Muscle layer of duodenum (tissue), 2 donors: ENCODE data around the gene ATXN7.

Experiments used
- H3K27ac ChIP-seq: one replicate; pipeline ENCODE4 v1.7.0; 2013; ENCODE audit warnings: mild to moderate bottlenecking, low read length
- H3K27me3 ChIP-seq: one replicate; pipeline ENCODE4 v1.7.0; 2013; ENCODE audit warnings: low read depth, mild to moderate bottlenecking, control low read depth, low read length
- H3K36me3 ChIP-seq, 2 donors: one replicate each; pipeline ENCODE4 v1.7.0; 2013; ENCODE audit warnings: low read length in 2 of 2, control low read depth in 1 of 2, mild to moderate bottlenecking in 1 of 2; ENCODE audit not compliant: insufficient read depth in 2 of 2, control insufficient read depth in 1 of 2
- H3K4me1 ChIP-seq, 2 donors: one replicate each; pipeline ENCODE4 v1.7.0; 2013; ENCODE audit warnings: low read length in 2 of 2, mild to moderate bottlenecking in 2 of 2, control low read depth in 1 of 2, moderate library complexity in 1 of 2; ENCODE audit not compliant: insufficient read depth in 2 of 2, control insufficient read depth in 1 of 2
- H3K4me3 ChIP-seq, 2 donors: one replicate each; pipeline ENCODE4 v1.7.0; 2013; ENCODE audit warnings: low read length in 2 of 2, low read depth in 1 of 2, mild to moderate bottlenecking in 1 of 2
- H3K9me3 ChIP-seq, 2 donors: one replicate each; pipeline ENCODE4 v1.7.0; 2013; ENCODE audit warnings: low read length in 2 of 2, control low read depth in 1 of 2, mild to moderate bottlenecking in 1 of 2; ENCODE audit not compliant: control insufficient read depth in 1 of 2
- donor health status: healthy.

The ATXN7 gene

DNA sequence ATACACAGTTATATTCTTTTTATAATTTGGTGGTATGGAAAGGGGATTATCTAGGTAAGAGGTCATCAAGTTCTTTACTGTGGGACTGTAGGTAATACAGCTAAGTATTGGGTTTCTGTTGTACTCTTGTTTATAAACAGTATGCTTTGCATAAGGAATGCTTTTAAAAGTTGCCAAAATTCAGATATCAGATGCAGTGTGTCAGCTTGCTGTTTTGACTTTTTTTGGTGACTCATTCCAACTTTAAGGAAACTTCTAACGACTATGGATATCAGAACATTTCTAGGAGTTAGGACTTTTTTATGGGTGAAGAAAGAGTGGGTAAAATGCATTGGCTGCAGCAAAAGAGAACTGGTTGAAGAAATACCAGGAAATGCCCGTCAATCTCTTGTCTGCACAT, 45.8 kb downstream of the ATXN7 start:
- Histone ChIP-seq H3K4me3 (no peak overlapping the region), H3K4me1 (peaks cover 18 to 19% of the 10 kb centered on the region in 2 donors), H3K36me3 (no peaks in the 10 kb centered on the region), H3K27ac (no peak overlapping the region), H3K9me3 (no peaks in the 10 kb centered on the region), H3K27me3 (no peaks in the 10 kb centered on the region)

DNA sequence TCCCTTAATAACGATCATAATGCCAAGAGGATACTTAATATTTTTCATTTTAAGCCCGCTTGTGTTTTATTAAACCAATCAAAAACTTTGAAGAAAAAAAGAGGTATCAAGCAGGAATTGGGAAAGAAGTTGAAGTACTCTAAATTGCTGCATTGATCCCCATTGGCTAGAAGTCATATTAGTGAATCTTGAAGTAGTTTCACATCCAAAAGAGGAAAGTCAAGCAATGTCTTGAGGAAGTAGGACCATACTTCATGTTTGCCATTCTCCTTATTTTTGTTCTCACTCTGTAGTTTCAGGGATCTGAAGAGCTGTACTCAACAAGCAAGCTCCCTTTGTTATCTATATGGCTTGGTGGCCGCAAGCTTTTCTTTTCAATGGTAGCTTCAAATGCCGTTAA, 46.3 kb downstream of the ATXN7 start:
- Histone ChIP-seq H3K36me3 (no peaks in the 10 kb centered on the region), H3K27ac (no peak overlapping the region), H3K9me3 (no peaks in the 10 kb centered on the region), H3K27me3 (no peaks in the 10 kb centered on the region), H3K4me3 (no peak overlapping the region), H3K4me1 (peaks cover 20 to 24% of the 10 kb centered on the region in 2 donors)

DNA sequence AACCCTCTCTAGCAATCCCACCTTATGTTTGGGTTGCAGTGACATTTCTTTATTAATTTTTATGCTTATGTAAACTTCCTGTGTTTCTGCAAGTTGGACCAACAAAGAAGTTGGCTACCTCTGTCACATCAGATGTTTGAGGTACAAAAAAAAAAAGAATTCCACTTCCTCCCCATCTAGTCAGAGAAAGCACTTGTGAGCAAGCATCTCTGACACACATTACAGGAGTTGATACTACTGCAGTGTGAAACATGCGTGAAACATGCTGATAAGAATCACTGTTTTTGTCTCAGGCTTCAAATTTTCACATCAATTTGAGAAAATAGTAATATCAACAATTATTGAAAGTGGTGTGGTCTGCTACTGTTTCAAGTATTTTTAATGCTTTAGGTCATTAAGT, 47.2 kb downstream of the ATXN7 start:
- H3K4me1 ChIP-seq, result peaks cover 20 to 24% of the 10 kb centered on the region in 2 donors
- H3K27me3 ChIP-seq, result no peaks in the 10 kb centered on the region
- peak overlapping the region; percentile 90 for H3K27ac ChIP-seq
- no peaks in the 10 kb centered on the region for H3K9me3 ChIP-seq
- peak overlapping the region; percentile 72 to 79 for H3K4me3 ChIP-seq
- H3K36me3 ChIP-seq, result peaks cover 1 to 2% of the 10 kb centered on the region in 2 donors

DNA sequence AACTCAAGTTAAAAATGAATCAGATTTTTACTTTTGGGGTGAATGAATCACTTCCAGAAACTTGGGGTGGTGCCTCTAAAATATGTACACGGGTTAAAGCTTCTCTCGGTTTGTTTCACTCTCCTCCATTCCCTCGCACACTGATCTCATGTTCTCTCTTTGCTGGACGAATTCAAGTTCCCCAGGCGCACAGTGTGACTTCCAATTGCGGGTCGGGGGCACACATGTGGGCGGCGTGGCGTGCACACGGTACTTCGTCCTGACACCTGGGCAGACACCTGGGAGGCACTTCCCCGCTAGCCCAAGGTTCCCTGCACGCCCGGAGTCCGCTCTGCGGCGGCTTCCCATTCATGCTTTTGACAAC, 47.8 kb downstream of the ATXN7 start:
- peak overlapping the region; percentile 90 for H3K27ac ChIP-seq
- no peaks in the 10 kb centered on the region for H3K9me3 ChIP-seq
- H3K4me1 ChIP-seq, result peaks cover 20 to 24% of the 10 kb centered on the region in 2 donors
- H3K36me3 ChIP-seq, result peaks cover 7 to 8% of the 10 kb centered on the region in 2 donors
- no peaks in the 10 kb centered on the region for H3K27me3 ChIP-seq
- peak overlapping the region; percentile 72 to 79 for H3K4me3 ChIP-seq

DNA sequence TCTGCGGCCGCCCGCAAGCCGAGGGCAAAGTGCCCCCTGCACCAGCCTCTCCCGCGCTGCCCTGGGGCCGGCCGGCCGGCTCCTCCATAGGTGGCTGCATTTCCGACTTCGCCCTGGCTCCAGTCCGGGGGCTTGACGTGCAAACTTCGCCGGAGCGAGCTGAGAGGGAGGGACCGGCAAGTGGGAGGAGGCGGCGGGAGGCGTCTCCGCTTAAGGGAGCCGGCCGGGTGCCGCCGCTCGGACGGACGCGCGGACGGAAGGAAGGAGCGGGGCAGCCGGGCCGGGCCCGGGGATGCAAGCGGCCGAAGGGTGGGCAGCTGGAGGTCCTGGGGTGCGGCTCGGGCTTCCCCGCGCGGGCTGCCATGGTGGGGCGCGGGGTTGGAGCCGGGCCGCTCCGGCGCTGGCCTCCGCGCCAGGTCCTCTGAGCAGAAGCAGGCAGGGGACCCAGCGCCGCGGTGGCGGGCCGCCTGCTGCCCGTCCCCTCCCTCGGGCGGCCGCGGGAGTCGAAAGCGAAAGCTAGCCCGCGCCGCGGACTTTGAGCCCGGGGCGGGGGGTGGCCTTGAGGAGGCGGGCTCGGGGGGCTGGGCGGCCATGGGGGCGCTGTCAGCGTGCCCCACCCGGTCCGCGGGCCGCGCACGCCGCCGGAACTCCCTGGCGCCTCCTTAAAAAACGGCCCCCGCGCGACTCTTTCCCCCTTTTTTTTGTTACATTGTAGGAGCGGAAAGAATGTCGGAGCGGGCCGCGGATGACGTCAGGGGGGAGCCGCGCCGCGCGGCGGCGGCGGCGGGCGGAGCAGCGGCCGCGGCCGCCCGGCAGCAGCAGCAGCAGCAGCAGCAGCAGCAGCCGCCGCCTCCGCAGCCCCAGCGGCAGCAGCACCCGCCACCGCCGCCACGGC, 48.5 kb downstream of the ATXN7 start, which contains the start of gene SCAANT1:
Gene SCAANT1 (minus strand): TSS at position 511 of the 895 bp plus-strand sequence.
- Histone ChIP-seq H3K4me3 (peak within 1 kb of the TSS; percentile 72 to 79), H3K36me3 (peaks cover 7 to 12% of the 10 kb centered on the region in 2 donors), H3K27me3 (no peaks in the 10 kb centered on the region), H3K27ac (peak within 1 kb of the TSS; percentile 90), H3K4me1 (peaks cover 20 to 24% of the 10 kb centered on the region in 2 donors), H3K9me3 (no peaks in the 10 kb centered on the region)

DNA sequence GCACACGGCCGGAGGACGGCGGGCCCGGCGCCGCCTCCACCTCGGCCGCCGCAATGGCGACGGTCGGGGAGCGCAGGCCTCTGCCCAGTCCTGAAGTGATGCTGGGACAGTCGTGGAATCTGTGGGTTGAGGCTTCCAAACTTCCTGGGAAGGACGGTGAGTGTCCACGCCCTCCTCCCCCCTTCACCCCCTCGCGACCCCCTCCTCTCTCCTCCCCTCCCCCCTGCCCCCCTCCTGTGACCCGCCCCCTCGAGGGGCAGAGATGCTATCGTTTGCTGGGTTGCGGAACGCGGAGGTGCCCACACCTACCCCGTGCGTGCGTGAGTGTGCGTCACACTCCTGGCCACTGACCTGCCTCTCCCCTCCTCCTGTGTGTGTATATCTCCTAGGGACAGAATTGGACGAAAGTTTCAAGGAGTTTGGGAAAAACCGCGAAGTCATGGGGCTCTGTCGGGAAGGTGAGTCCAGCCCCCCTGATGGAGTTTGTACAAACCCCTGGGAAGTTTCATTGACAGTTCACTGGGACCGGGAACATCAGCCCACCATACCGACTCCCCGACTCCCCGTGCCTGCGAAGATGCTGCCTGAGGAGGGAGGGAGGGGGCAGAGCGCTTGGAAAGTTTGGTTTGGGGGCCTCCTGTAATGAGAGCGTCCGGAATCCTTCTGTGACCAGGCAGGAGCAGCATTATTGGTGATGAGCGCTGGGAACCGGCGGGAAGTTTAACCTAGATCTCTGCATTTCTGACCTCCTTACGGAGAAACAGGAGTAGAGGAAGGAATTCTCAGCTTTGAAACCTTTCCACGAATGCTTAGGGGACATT, 49.3 kb downstream of the ATXN7 start:
- H3K4me1 ChIP-seq, result peaks cover 20 to 24% of the 10 kb centered on the region in 2 donors
- H3K4me3 ChIP-seq, result peak overlapping the region; percentile 63 to 79
- H3K27ac ChIP-seq, result peak overlapping the region; percentile 69

DNA sequence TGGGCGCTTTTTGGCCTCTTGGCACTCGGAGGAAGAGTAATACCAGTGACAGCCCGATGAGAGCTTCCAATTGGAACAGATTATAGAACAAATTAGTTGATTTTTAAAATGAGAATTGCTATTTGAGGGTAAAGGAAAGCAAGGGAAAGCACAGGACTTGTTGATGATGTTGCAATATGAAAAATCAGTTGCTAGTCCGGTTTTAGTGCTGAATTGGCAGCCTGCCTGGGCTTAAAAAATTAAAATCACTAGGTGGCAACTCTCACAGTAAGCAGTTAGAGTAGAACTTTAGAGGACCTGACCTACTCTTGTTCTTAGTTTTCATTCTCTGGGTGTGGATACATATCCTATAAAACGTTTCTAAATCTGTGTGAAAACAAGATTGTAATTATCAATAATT, 50.6 kb downstream of the ATXN7 start:
- Histone ChIP-seq H3K27me3 (no peaks in the 10 kb centered on the region), H3K36me3 (peaks cover 11 to 25% of the 10 kb centered on the region in 2 donors), H3K4me3 (peak overlapping the region in 1 of 2 donors; percentile 63), H3K4me1 (peaks cover 20 to 28% of the 10 kb centered on the region in 2 donors), H3K9me3 (no peaks in the 10 kb centered on the region), H3K27ac (peak overlapping the region; percentile 69)

More for the DNA sequence above, 49.3 kb downstream of the ATXN7 start:
- Histone ChIP-seq H3K36me3 (peaks cover 7 to 19% of the 10 kb centered on the region in 2 donors), H3K27me3 (no peaks in the 10 kb centered on the region), H3K9me3 (no peaks in the 10 kb centered on the region)

DNA sequence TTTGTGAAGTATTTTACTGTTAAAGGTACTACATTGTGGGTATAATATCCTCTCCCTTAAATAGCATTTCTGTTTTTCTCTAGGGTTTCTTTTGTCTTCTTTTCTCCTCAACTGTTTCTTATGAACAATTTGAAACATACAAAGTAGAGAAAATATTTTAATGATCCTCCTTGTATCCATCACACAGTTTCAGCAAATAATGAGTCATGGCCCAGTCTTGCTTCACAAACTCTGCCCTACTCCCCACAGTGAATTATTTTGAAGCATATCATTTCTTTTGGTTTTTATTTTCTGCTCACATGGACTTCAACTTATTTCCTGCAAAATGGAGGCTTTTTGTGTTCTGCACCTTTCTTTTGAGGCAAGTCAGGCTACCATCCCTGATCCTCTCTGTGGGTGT, 54.7 kb downstream of the ATXN7 start:
- H3K9me3 ChIP-seq, result no peaks in the 10 kb centered on the region
- H3K27me3 ChIP-seq, result no peaks in the 10 kb centered on the region
- no peak overlapping the region for H3K4me3 ChIP-seq
- H3K36me3 ChIP-seq, result peaks cover 19 to 31% of the 10 kb centered on the region in 2 donors
- H3K4me1 ChIP-seq, result peaks cover 13 to 19% of the 10 kb centered on the region in 2 donors
- no peak overlapping the region for H3K27ac ChIP-seq

DNA sequence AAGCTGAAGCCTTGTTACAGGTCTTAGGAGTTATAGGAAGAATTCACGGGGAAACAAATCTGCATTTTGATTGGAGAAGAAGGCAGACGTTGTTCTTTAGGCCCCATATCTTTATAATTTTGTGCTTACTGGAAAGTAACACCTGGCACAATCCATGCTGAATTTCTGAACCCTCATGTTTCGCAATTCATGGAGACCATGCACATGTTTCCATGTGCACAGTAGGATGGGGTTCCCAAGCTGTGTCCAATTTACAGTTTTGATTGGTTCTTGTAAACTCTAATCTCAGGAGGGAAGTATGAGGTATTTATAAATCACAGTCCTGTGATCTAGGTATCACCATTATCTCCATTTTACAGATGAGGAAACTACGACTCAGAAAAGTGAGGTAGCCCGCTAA, 56.3 kb downstream of the ATXN7 start:
- H3K36me3 ChIP-seq, result peaks cover 27 to 31% of the 10 kb centered on the region in 2 donors
- no peak overlapping the region for H3K4me3 ChIP-seq
- peaks cover 0 to 4% of the 10 kb centered on the region in 2 donors for H3K4me1 ChIP-seq
- no peak overlapping the region for H3K27ac ChIP-seq
- no peaks in the 10 kb centered on the region for H3K27me3 ChIP-seq
- H3K9me3 ChIP-seq, result no peaks in the 10 kb centered on the region

DNA sequence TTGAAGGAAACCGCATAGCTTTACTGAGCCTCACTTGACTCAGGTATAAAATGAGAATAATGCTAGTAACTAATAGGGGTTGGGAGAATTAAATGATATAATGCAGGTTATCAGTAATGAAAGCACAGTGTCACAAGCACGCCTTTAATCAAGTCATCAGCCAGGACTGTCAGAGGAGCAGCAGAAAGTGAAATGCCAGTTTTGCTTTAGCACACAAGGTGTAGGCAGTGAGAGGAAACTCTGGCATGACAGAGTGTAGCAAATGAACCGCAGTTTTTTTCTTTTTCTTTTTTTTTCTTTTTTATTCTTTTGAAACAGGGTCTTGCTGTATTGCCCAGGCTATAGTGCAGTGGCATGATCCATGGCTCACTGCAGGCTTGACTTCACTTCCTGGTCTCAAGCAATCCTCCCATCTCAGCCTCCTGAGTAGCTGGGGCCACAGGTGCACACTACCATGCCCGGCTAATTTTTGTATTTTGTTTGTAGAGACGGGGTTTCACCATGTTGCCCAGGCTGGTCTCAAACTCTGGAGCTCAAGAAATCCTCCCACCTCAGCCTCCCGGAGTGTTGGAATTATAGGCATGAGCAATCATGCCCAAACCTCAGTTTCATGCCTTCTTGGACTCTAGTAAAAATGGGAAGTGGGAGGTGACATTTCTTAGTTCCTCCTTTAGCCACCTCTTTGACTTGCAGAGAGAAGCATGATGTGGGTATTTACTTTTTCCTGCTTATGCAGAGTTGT, 58.2 kb downstream of the ATXN7 start:
- Histone ChIP-seq H3K27me3 (no peaks in the 10 kb centered on the region), H3K4me1 (peaks cover 0 to 4% of the 10 kb centered on the region in 2 donors), H3K9me3 (no peaks in the 10 kb centered on the region), H3K4me3 (no peak overlapping the region), H3K36me3 (peaks cover 19 to 24% of the 10 kb centered on the region in 2 donors), H3K27ac (no peak overlapping the region)
